ENCODE data around the gene RAET1E.

- TF ChIP-seq POLR2A (IDR thresholded peaks at IDR 0.05) (no peak), CTCF (IDR thresholded peaks at IDR 0.05 in 8 of 11, conservative IDR thresholded peaks at IDR 0.05 in 3 of 11) (no peak), POLR2AphosphoS5 (IDR thresholded peaks at IDR 0.05) (no peak)
Observed at GRCh38 chr6:149876241-149876933, 21.5 kb downstream of the RAET1E start.
